Prostate gland (tissue), 2 donors: ENCODE results near the gene CCBE1. TPM values are rescaled to one million over a fixed set of nuclear protein-coding genes. Genes with fewer than 3 reads are reported as not detected.

ENCODE experiments used
- DNase-seq: peaks from one replicate; pipeline ENCODE4 v3.0.0-alpha.2; 2019; ENCODE audit warnings: low spot score
- H3K27ac ChIP-seq, 2 donors: fragments of 200-600 bp; sonication (generic); 2 replicates each; pipeline ENCODE4 v1.5.1; 2017 to 2019
- H3K27me3 ChIP-seq: fragments of 200-600 bp; sonication (generic); replicated peaks from 2 replicates; pipeline ENCODE4 v1.5.1; 2019; ENCODE audit not compliant: insufficient read depth
- H3K36me3 ChIP-seq, 2 donors: fragments of 200-600 bp; sonication (generic); 1 replicate in 1 of 2; 2 replicates in 1 of 2; pipeline versions ENCODE4 v1.5.1 to v1.8.1; 2017 to 2019
- H3K4me1 ChIP-seq: fragments of 200-600 bp; sonication (generic); replicated peaks from 2 replicates; pipeline ENCODE4 v1.5.1; 2019
- H3K4me3 ChIP-seq, 2 donors: fragments of 200-600 bp; sonication (generic); 2 replicates each; pipeline ENCODE4 v1.5.1; 2017 to 2019
- H3K9me3 ChIP-seq: fragments of 200-600 bp; sonication (generic); 2 replicates; pipeline ENCODE4 v1.5.1; 2017
- POLR2A ChIP-seq: fragments of 450-650 bp; IDR thresholded peaks from one replicate; pipeline ENCODE4 v1.6.1; 2016; ENCODE audit warnings: antibody characterized with exemption, mild to moderate bottlenecking
- POLR2AphosphoS5 ChIP-seq: sonication (generic); formaldehyde crosslinking; IDR thresholded peaks from one replicate; pipeline ENCODE4 v1.6.1; 2017; ENCODE audit warnings: antibody characterized with exemption
- WGBS: methylation state at CpG from one replicate; pipeline ENCODE4 v1.1.5; 2018; 5-methylcytosine and 5-hydroxymethylcytosine counted together
- intact Hi-C: fragments of 100-400 bp; cut with DNase I; formaldehyde crosslinking; loops from one replicate; pipeline ENCODE4 v1.14.2; 2022
- total RNA-seq, 2 donors: library from RNA; depleted of rRNA; stranded (reverse); fragments of >200 nt; gene quantifications; one replicate each; pipeline ENCODE4 v1.1.0, GENCODE V29; 2016
- TF ChIP-seq, protein P1 (sequence below), 4 experiments: fragments of 200-600 bp in 2 of 4; fragments of 450-650 bp in 2 of 4; sonication (generic) in 2 of 4; IDR thresholded peaks; 1 replicate in 3 of 4; 2 replicates in 1 of 4; pipeline ENCODE4 v1.5.1; 2016 to 2019; ENCODE audit warnings: antibody characterized with exemption in 4 of 4, mild to moderate bottlenecking in 2 of 4, moderate library complexity in 2 of 4

CCBE1 gene
- total RNA-seq, 2 donors from 2014 or later = 1.8 to 2.0 TPM

GRCh38 chr18:59466980-59467379 lies 230.2 kb downstream of the CCBE1 start:
- no peaks in the 10 kb centered on the region for H3K9me3 ChIP-seq
- TF ChIP-seq POLR2A = no peak
- no peak for TF ChIP-seq POLR2AphosphoS5
- TF ChIP-seq, protein P1, sequence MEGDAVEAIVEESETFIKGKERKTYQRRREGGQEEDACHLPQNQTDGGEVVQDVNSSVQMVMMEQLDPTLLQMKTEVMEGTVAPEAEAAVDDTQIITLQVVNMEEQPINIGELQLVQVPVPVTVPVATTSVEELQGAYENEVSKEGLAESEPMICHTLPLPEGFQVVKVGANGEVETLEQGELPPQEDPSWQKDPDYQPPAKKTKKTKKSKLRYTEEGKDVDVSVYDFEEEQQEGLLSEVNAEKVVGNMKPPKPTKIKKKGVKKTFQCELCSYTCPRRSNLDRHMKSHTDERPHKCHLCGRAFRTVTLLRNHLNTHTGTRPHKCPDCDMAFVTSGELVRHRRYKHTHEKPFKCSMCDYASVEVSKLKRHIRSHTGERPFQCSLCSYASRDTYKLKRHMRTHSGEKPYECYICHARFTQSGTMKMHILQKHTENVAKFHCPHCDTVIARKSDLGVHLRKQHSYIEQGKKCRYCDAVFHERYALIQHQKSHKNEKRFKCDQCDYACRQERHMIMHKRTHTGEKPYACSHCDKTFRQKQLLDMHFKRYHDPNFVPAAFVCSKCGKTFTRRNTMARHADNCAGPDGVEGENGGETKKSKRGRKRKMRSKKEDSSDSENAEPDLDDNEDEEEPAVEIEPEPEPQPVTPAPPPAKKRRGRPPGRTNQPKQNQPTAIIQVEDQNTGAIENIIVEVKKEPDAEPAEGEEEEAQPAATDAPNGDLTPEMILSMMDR (IDR thresholded peaks at IDR 0.05) = no peak
- H3K36me3 ChIP-seq = no peaks in the 10 kb centered on the region
- WGBS = 93% methylated on average over 3 of the region's 3 CpGs
- H3K27ac ChIP-seq = no peak overlapping the region
- H3K4me3 ChIP-seq = no peak overlapping the region
- no peaks in the 10 kb centered on the region for H3K4me1 ChIP-seq
- DNase-seq = no peak
- no peaks in the 10 kb centered on the region for H3K27me3 ChIP-seq
- intact Hi-C loops = no loop called here

DNA sequence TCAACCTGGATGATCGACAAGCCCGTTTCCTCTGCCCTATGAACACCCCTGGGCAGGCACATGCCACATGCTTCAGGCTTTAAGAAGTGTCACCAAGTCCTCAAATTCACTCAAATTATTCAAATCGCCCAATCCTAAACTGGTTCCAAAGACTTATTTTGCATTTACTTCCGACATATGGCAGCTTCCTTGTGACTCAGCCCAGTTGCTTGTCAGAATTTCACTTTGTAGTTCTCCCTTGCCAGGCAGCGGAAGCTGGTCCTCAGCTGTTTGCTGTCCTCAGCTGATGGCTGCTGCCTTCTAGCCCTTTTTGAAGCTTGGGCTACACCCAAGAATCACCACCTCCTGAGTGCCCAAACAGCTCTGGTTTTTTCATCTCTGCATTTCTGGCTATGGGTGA lies 232.7 kb downstream of the CCBE1 start:
- no peak for DNase-seq
- Histone ChIP-seq H3K27ac (no peak overlapping the region), H3K4me1 (no peaks in the 10 kb centered on the region), H3K4me3 (no peak overlapping the region), H3K27me3 (no peaks in the 10 kb centered on the region), H3K9me3 (no peaks in the 10 kb centered on the region), H3K36me3 (no peaks in the 10 kb centered on the region)
- TF ChIP-seq POLR2AphosphoS5 = no peak
- no peak for TF ChIP-seq POLR2A
- TF ChIP-seq, protein P1 (IDR thresholded peaks at IDR 0.05) = no peak
- intact Hi-C loops = no loop called here
- 83% methylated on average over 5 of the region's 5 CpGs for WGBS

DNA sequence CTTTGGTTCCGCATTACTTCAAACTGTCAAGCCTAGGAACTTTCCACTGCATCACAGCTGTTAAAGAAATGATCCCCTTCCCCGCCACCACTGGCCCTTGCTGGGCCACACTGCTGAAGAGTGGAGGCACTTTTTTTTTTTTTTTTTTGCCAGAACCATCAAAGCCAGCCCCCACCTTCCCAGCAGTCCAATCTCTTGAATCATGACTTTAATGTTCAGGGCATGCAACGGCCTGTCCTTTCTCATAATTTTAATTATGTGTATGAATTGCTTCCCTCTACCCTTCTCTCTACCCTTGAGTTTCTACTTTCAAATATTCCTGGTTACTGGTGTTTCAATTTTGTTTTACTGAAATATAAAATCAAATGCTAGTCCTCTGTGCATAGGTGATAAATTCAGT lies 236.1 kb downstream of the CCBE1 start:
- TF ChIP-seq, protein P1 (IDR thresholded peaks at IDR 0.05) = no peak
- no peak for TF ChIP-seq POLR2AphosphoS5
- no peak for TF ChIP-seq POLR2A
- Histone ChIP-seq H3K4me1 (no peaks in the 10 kb centered on the region), H3K9me3 (no peaks in the 10 kb centered on the region), H3K27ac (no peak overlapping the region), H3K27me3 (no peaks in the 10 kb centered on the region), H3K4me3 (no peak overlapping the region), H3K36me3 (no peaks in the 10 kb centered on the region)
- 86% methylated on average over 3 of the region's 3 CpGs for WGBS
- intact Hi-C loops = no loop called here
- DNase-seq = no peak

GRCh38 chr18:59460072-59460420 lies 237.2 kb downstream of the CCBE1 start:
- intact Hi-C loops = no loop called here
- Histone ChIP-seq H3K4me1 (no peaks in the 10 kb centered on the region), H3K27ac (no peak overlapping the region), H3K9me3 (no peaks in the 10 kb centered on the region), H3K36me3 (no peaks in the 10 kb centered on the region), H3K27me3 (no peaks in the 10 kb centered on the region), H3K4me3 (no peak overlapping the region)
- no peak for DNase-seq
- 91% methylated on average over 1 of the region's 1 CpG for WGBS
- TF ChIP-seq, protein P1 (IDR thresholded peaks at IDR 0.05) = no peak
- TF ChIP-seq POLR2AphosphoS5 (no peak), POLR2A (no peak)

DNA sequence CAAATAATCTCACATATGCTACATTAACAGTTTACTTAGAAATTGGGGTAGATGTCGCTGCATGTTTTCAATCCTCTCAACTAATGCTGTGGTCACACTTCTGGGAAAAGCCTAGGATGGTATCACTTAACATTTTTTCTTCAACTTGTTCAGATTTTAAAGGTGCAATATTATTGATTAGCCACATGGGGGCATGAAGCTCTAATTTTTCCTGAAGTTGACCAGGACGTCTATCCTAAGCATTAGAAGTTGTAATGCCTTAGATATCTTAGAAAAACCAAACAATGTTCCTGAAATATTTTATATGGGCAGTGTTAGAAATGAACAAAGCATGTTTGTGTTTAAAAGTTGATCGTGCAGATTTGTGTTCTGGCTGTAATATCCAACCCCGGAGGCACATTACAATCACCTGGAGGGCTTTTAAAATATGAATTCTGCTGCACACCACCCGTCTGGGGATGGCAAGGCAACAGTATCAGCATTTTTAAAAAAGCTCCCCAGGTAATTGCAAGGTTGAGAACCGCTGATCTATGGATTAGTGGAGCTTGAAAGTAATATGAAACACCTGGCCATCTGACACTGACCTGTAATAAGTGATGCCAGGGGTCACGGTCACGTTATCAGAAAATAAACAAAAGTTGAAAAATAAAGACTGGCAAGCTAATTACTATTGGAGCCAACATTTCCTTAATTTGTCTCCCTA lies 237.7 kb downstream of the CCBE1 start:
- no peaks in the 10 kb centered on the region for H3K4me1 ChIP-seq
- intact Hi-C loops = loop anchor here (1.0 to 5.0 kb wide), 2 partner anchors 238 to 364 kb away; partner anchors contain the start of gene CCBE1
- no peak overlapping the region for H3K27ac ChIP-seq
- no peak for DNase-seq
- TF ChIP-seq POLR2A = no peak
- TF ChIP-seq, protein P1 (IDR thresholded peaks at IDR 0.05) = peak; percentile 23 to 73 (median 70)
- TF ChIP-seq POLR2AphosphoS5 = no peak
- WGBS = 24% methylated on average over 8 of the region's 8 CpGs
- no peaks in the 10 kb centered on the region for H3K9me3 ChIP-seq
- no peaks in the 10 kb centered on the region for H3K36me3 ChIP-seq
- no peak overlapping the region for H3K4me3 ChIP-seq
- no peaks in the 10 kb centered on the region for H3K27me3 ChIP-seq
